IPS-15b (cell line): ENCODE data around the gene EDEM3.

Source experiments
- H3K27me3 ChIP-seq: one replicate; pipeline ENCODE4 v1.6.1; 2013; ENCODE audit warnings: low read length; ENCODE audit not compliant: control insufficient read depth, insufficient read depth
- H3K36me3 ChIP-seq: one replicate; pipeline ENCODE4 v1.6.1; 2013; ENCODE audit warnings: low read length; ENCODE audit not compliant: control insufficient read depth, insufficient read depth
- H3K4me1 ChIP-seq: one replicate; pipeline ENCODE4 v1.6.1; 2013; ENCODE audit warnings: mild to moderate bottlenecking, low read length; ENCODE audit not compliant: control insufficient read depth, insufficient read depth
- H3K4me3 ChIP-seq: one replicate; pipeline ENCODE4 v1.5.1; 2013; ENCODE audit warnings: low read depth, low read length
- H3K9ac ChIP-seq: one replicate; pipeline ENCODE4 v1.6.1; 2013; ENCODE audit warnings: low read depth, mild to moderate bottlenecking, low read length
- H3K9me3 ChIP-seq: one replicate; pipeline ENCODE4 v1.6.1; 2013; ENCODE audit warnings: mild to moderate bottlenecking, low read length; ENCODE audit not compliant: control insufficient read depth, insufficient read depth

Gene EDEM3

GRCh38 chr1:184646178-184646701 lies 108.4 kb downstream of the EDEM3 start:
- Histone ChIP-seq H3K36me3 (no peaks in the 10 kb centered on the region), H3K27me3 (no peaks in the 10 kb centered on the region), H3K4me3 (no peak overlapping the region), H3K9ac (no peak overlapping the region), H3K9me3 (no peaks in the 10 kb centered on the region), H3K4me1 (no peaks in the 10 kb centered on the region)

GRCh38 chr1:184644771-184645170 lies 109.9 kb downstream of the EDEM3 start:
- Histone ChIP-seq H3K4me1 (no peaks in the 10 kb centered on the region), H3K9ac (no peak overlapping the region), H3K4me3 (no peak overlapping the region), H3K27me3 (no peaks in the 10 kb centered on the region), H3K9me3 (no peaks in the 10 kb centered on the region), H3K36me3 (no peaks in the 10 kb centered on the region)

GRCh38 chr1:184643661-184644060 lies 111.0 kb downstream of the EDEM3 start:
- Histone ChIP-seq H3K4me1 (no peaks in the 10 kb centered on the region), H3K9me3 (no peaks in the 10 kb centered on the region), H3K36me3 (no peaks in the 10 kb centered on the region), H3K4me3 (no peak overlapping the region), H3K27me3 (no peaks in the 10 kb centered on the region), H3K9ac (no peak overlapping the region)

- Histone ChIP-seq H3K4me1 (no peaks in the 10 kb centered on the region), H3K9ac (no peak overlapping the region), H3K4me3 (no peak overlapping the region), H3K27me3 (no peaks in the 10 kb centered on the region), H3K9me3 (no peaks in the 10 kb centered on the region), H3K36me3 (no peaks in the 10 kb centered on the region)
Measured at GRCh38 chr1:184641894-184642293, 112.8 kb downstream of the EDEM3 start.

- H3K36me3 ChIP-seq: no peaks in the 10 kb centered on the region
- H3K9ac ChIP-seq: no peak overlapping the region
- no peaks in the 10 kb centered on the region for H3K4me1 ChIP-seq
- H3K4me3 ChIP-seq: no peak overlapping the region
- no peaks in the 10 kb centered on the region for H3K9me3 ChIP-seq
- no peaks in the 10 kb centered on the region for H3K27me3 ChIP-seq
Measured at GRCh38 chr1:184640505-184640904, 114.2 kb downstream of the EDEM3 start.
